Endothelial cell (in vitro differentiated cells): ENCODE measurements around the gene ARHGEF35. TPM values are rescaled to one million over a fixed set of nuclear protein-coding genes. Genes with fewer than 3 reads are reported as not detected.
"Not testable (repeated sequence)": the region's sequence is repeated elsewhere in the genome, so short reads cannot be mapped to it uniquely, and the experiment has no call there.

ENCODE experiments used
- DNase-seq: peaks from one replicate; pipeline ENCODE4 v3.0.0; 2021; ENCODE audit warnings: low spot score
- H3K27ac Mint-ChIP-seq: one replicate; pipeline ENCODE4 v1.8.0; 2021; ENCODE audit warnings: mixed read lengths, inconsistent platforms; ENCODE audit not compliant: unreplicated experiment
- H3K27me3 Mint-ChIP-seq: one replicate; pipeline ENCODE4 v1.8.0; 2021; ENCODE audit warnings: mild to moderate bottlenecking, moderate library complexity, mixed read lengths, inconsistent platforms; ENCODE audit not compliant: unreplicated experiment
- H3K36me3 Mint-ChIP-seq: one replicate; pipeline ENCODE4 v1.8.0; 2021; ENCODE audit warnings: mild to moderate bottlenecking, low read depth, mixed read lengths, inconsistent platforms; ENCODE audit not compliant: unreplicated experiment
- H3K4me1 Mint-ChIP-seq: one replicate; pipeline ENCODE4 v1.8.0; 2021; ENCODE audit warnings: mild to moderate bottlenecking, mixed read lengths, inconsistent platforms; ENCODE audit not compliant: unreplicated experiment
- H3K4me3 Mint-ChIP-seq: one replicate; pipeline ENCODE4 v1.8.0; 2021; ENCODE audit warnings: mild to moderate bottlenecking, mixed read lengths, inconsistent platforms; ENCODE audit not compliant: unreplicated experiment
- H3K9me3 Mint-ChIP-seq: one replicate; pipeline ENCODE4 v1.8.0; 2021; ENCODE audit warnings: mixed read lengths, inconsistent platforms; ENCODE audit not compliant: unreplicated experiment
- long read RNA-seq: library from polyadenylated mRNA; unstranded; transcript quantifications from one replicate; pipeline ENCODE4 v2.0.0, GENCODE V29; 2020; ENCODE audit not compliant: unreplicated experiment
- total RNA-seq: library from RNA; stranded (reverse); fragmentation: NEBNext Ultra II Directional; extraction: Animal tissue kit (Norgen Biotek cat#: 25700); gene quantifications from one replicate; pipeline ENCODE4 v1.2.1, GENCODE V29; 2021; ENCODE audit not compliant: unreplicated experiment

ARHGEF35 gene
- total RNA-seq: 6.1 TPM
- long read RNA-seq: 0 reads

- not testable (repeated sequence) for H3K4me1 Mint-ChIP-seq, H3K27ac Mint-ChIP-seq, H3K9me3 Mint-ChIP-seq, H3K36me3 Mint-ChIP-seq, H3K27me3 Mint-ChIP-seq
- H3K4me3 Mint-ChIP-seq: peak within 1 kb of the TSS; percentile 89
- DNase-seq: peak; percentile 41
These were observed at the start of gene ARHGEF35 for GRCh38 chr7:144195212-144195872. TSS of gene ARHGEF35 (minus strand) at chr7:144195833. CDS start at chr7:144188383, 7,450 bp downstream.

- not testable (repeated sequence) for H3K27me3 Mint-ChIP-seq, H3K4me1 Mint-ChIP-seq, DNase-seq, H3K27ac Mint-ChIP-seq, H3K4me3 Mint-ChIP-seq, H3K9me3 Mint-ChIP-seq, H3K36me3 Mint-ChIP-seq
These were observed 49.7 kb upstream of the ARHGEF35 start for GRCh38 chr7:144245372-144245771.

- DNase-seq, H3K4me1 Mint-ChIP-seq, H3K4me3 Mint-ChIP-seq, H3K27ac Mint-ChIP-seq, H3K9me3 Mint-ChIP-seq, H3K27me3 Mint-ChIP-seq, H3K36me3 Mint-ChIP-seq: not testable (repeated sequence)
These were observed 43.7 kb upstream of the ARHGEF35 start, which contains the start of gene OR2A42 for GRCh38 chr7:144239365-144239764. TSS of gene OR2A42 (minus strand) at chr7:144239605. CDS start at chr7:144232843, 6,762 bp downstream.

GRCh38 chr7:144238530-144239082 lies 43.0 kb upstream of the ARHGEF35 start:
- H3K4me1 Mint-ChIP-seq, H3K27ac Mint-ChIP-seq, H3K36me3 Mint-ChIP-seq, H3K9me3 Mint-ChIP-seq, H3K4me3 Mint-ChIP-seq, DNase-seq, H3K27me3 Mint-ChIP-seq: not testable (repeated sequence)

GRCh38 chr7:144233039-144233438 lies 37.4 kb upstream of the ARHGEF35 start:
- H3K4me1 Mint-ChIP-seq, H3K9me3 Mint-ChIP-seq, H3K27ac Mint-ChIP-seq, H3K4me3 Mint-ChIP-seq, H3K27me3 Mint-ChIP-seq, DNase-seq, H3K36me3 Mint-ChIP-seq: not testable (repeated sequence)

- H3K4me1 Mint-ChIP-seq, H3K27me3 Mint-ChIP-seq, H3K4me3 Mint-ChIP-seq, H3K36me3 Mint-ChIP-seq, H3K27ac Mint-ChIP-seq, H3K9me3 Mint-ChIP-seq, DNase-seq: not testable (repeated sequence)
These were observed 35.4 kb upstream of the ARHGEF35 start for GRCh38 chr7:144231027-144231426.

GRCh38 chr7:144228810-144229209 lies 33.2 kb upstream of the ARHGEF35 start:
- not testable (repeated sequence) for H3K27me3 Mint-ChIP-seq, H3K4me3 Mint-ChIP-seq, H3K27ac Mint-ChIP-seq, H3K36me3 Mint-ChIP-seq, DNase-seq, H3K4me1 Mint-ChIP-seq, H3K9me3 Mint-ChIP-seq

GRCh38 chr7:144226866-144227265 lies 31.2 kb upstream of the ARHGEF35 start:
- H3K36me3 Mint-ChIP-seq, DNase-seq, H3K27ac Mint-ChIP-seq, H3K4me3 Mint-ChIP-seq, H3K9me3 Mint-ChIP-seq, H3K27me3 Mint-ChIP-seq, H3K4me1 Mint-ChIP-seq: not testable (repeated sequence)

- H3K9me3 Mint-ChIP-seq, H3K4me1 Mint-ChIP-seq, H3K36me3 Mint-ChIP-seq, H3K27me3 Mint-ChIP-seq, H3K4me3 Mint-ChIP-seq, DNase-seq, H3K27ac Mint-ChIP-seq: not testable (repeated sequence)
These were observed 28.0 kb upstream of the ARHGEF35 start for GRCh38 chr7:144223675-144224074.

- H3K4me1 Mint-ChIP-seq, H3K9me3 Mint-ChIP-seq, H3K4me3 Mint-ChIP-seq, H3K36me3 Mint-ChIP-seq, DNase-seq, H3K27me3 Mint-ChIP-seq, H3K27ac Mint-ChIP-seq: not testable (repeated sequence)
These were observed 24.9 kb upstream of the ARHGEF35 start for GRCh38 chr7:144220531-144220930.

- not testable (repeated sequence) for H3K4me3 Mint-ChIP-seq, H3K9me3 Mint-ChIP-seq, H3K27me3 Mint-ChIP-seq, H3K4me1 Mint-ChIP-seq, H3K27ac Mint-ChIP-seq, DNase-seq, H3K36me3 Mint-ChIP-seq
These were observed 23.5 kb upstream of the ARHGEF35 start for GRCh38 chr7:144219149-144219548.

- H3K36me3 Mint-ChIP-seq, H3K4me3 Mint-ChIP-seq, H3K4me1 Mint-ChIP-seq, H3K9me3 Mint-ChIP-seq, H3K27ac Mint-ChIP-seq, H3K27me3 Mint-ChIP-seq, DNase-seq: not testable (repeated sequence)
These were observed 22.9 kb upstream of the ARHGEF35 start for GRCh38 chr7:144218581-144218980.
